SW480 (cell line): ENCODE results near the gene MEF2A.

Experiments used
- DNase-seq: peaks from one replicate; pipeline ENCODE4 v3.0.0-alpha.2; 2016; ENCODE audit warnings: low spot score

Gene MEF2A

DNA sequence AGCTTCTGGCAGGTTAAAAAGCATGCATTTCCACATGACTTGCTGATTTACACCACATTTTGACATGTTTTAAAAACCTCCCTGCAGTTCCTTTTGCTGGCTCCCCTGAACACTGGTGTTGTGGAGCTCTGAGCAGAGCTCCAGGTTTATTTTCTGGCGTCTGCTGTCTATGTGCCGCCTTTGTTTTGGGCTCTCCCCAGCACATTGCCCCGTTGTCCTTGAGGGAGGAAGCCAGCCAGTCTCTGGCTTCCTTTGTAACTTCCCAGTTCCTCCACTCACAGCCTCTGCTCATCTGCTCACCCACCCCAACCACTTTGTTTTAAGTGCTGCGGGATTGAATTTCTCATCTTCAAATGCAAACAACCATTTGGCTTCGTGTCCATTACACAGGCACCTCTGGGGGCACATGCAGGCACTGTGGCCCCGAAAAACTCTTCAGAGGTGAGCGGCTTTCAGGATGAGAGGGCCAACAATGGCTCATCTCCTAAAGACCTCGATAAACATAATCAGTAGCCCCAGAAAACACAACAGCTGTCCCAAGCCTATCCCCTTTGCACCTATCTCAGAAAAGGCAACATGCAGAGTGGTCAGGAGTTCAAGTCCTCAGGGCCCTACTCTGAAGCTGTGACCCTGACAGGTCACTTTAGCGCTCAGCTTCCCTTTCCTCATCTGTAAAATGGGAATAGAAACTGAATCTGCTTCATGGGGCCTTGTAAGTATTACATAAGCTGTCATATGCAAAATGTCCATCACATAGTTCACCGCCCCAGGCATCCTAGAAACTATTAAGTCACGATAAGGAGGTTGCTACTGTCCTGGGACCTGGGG is 1.3 kb upstream of the MEF2A start:
- DNase-seq, result peak; percentile 22

DNA sequence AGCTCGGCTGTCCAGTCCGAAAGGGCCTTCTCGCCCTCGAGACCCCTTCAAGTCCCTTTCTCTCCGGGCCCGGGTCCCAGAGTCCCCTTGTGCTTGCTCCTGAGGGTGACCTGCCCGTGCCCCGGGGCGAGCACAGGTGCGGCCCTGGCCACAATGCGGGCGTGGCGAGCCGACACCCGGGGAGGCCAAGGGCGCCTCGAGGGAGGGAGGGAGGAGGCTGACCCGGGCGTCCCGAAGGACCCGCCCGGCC is 810 bp upstream of the MEF2A start:
- no peak for DNase-seq

DNA sequence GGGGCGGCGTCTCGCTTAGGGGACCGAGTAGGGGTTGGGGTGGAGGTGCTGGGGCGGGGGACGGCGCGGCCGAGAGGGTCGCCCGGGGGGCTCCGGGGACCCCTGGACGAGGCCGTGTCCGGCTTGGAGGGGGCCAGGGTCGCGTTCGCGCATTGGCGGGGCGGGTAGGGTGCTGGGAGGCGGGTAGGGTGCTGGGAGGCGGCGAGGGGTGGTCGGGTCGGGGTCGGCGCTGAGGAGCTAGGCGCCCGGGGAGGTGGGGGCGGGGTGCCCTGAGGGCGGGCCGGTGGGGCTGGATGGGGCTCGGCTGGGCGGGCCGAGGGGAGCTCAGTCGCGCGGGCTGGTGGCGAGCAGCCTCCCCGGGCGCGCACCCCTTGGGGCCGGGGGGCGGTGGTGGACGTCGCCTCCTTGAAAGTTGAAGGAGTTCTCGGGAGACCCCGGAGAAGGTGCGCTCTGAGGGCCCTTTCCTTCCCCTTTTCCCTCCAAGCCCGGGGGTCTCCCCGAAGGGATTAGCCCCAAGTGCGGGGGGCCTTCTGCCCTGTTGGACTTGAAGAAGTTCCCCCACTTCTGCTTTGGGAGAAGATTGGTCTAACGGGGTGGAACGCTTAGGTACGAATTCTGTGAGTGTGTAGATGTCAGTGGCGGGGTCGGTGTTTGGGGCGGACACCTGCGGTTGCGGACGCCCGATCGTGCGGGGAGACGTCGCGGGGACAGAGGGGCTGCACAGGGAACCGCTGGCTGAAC is 543 bp downstream of the MEF2A start:
- peak; percentile 26 for DNase-seq

DNA sequence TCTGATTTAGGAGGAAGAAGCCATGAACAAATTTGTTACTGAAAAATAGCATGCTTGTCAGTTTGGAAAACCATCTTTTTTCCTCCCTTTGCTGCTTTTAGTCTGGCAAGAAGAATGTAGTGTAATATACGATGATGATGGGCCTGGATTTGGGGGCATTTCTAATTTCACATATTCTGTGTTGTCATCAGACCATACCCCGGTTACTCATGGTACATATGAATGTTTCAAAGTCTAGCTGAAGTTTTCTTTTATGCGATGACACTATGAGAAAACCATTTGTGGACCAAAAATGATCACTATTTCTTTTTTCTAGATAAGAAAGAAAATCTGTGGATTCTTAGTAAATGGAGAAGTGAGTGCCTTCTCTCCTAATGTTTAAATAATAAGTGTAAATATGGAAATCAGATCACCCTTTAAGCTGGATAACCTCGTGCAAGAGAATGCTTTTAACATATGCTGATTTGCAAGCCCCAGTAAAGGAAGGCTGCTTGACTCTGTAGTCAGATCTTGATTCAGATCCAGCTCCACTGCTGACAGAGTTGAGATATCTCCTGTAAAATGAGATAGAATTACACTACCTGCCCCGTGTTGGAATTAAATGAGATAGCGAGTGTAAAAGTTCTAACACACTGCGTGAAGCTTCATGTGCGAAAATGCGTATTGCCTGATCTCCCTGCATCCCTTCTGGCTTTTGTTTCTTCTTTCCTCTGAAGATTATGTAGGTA is 3.0 kb downstream of the MEF2A start:
- no peak for DNase-seq

DNA sequence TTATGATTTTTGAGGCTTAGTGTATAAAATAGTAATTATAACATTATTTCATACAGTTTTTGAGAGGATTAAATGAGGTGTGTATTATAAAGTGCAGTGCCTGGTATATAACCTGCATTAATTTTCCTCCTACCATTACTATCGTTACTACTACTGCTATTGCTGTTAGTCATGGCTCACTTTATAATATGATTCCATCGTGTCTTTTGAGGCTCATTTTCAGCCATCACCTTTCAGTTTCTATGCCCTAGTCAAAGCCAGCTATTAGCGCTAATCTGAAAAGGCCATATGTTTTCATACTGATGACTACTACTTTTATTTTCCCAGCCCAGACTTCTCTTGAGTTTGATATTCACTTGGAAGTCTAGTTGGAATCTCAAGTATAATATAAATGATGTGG is 5.5 kb downstream of the MEF2A start:
- DNase-seq, result no peak

DNA sequence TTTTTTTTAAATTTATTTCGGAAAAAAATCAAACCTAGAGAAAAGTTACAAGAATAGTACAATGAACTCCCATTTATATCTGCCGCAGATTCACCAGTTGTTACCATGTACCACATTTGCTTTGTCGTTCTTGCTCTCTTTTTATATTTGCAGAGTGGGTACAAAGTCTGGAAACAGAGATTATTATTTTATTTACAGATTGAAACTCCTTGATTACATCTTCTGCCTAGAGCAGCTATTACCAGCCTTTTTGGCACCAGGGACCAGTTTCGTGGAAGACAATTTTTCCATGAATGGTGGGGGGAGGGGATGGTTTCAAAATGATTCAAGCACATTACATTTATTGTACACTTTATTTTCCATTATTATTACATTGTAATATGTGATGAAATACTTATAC is 8.3 kb downstream of the MEF2A start:
- DNase-seq, result no peak

DNA sequence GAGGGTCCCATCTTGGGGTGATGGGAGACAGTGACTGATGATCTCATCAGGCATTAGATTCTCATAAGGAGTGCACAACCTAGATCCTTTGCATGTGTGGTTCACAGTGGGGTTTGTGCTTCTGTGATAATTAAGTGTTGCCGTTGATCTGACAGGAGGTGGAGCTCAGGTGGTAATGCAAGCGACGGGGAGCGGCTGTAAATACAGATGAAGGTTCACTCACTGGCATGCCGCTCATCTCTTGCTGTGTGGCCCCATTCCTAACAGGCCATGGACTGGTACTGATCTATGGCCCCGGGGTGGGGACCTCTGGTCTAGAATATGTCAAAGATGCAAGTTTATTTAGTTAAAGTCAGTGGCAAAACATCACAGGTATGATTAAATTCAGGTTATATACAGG is 8.7 kb downstream of the MEF2A start:
- peak; percentile 21 for DNase-seq

DNA sequence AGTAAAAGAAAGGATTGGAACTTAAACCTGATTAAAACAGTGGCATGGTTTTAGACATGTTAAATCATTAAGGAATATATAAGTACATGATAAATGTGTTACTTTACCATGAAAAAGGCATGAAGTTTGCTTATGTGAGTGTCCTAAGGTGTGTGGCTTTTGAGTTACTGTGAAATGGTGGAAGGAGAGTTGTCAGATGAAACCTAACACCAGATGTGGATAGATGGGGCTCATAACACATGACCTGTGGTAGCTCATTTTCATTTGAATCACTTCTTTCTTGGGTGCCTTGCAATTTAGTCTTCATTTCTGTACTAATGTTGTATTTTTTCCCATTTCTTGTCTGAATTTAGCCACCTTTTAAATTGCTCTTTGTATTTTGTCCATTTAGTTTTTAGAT is 13.0 kb downstream of the MEF2A start:
- no peak for DNase-seq

DNA sequence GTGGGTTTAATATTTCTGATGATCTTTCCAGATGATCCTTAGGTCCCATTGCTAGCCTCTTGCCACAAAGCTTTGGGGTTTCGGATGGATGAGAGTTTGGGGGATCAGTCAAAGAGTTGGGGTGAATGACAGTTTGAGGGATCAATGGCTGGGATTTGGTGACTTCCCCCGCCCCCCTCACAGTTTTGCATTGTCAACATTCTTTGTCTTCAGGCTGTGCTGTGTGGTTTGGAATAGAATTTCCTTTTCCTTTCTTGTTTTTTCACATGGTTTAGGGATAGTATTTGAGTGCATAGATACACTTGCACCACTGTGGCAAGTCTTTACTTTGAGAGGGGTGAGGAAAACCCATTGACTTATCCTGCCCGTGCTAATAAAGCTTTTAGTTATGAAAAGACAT is 14.3 kb downstream of the MEF2A start:
- no peak for DNase-seq

DNA sequence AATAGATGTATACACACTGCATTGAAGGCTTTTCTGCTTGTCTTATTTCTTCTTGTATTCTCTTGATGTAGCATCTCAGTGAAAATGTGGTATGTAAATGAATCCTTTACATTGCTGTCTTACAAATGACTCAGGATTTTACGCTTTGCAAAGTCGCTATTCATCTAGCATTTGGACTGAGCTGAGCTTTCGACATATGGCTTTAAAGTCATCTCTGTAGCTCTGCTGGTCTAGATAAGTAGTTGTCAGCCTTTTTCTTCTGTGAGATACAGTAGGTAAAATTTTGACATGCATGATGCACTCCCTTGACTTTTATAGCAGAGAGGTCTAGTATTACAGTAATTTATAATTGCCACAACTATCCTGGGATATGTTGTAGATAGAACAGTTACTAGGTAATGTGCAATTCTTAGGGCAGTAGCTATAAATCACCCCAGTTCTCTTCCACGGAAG is 16.8 kb downstream of the MEF2A start:
- DNase-seq, result no peak

DNA sequence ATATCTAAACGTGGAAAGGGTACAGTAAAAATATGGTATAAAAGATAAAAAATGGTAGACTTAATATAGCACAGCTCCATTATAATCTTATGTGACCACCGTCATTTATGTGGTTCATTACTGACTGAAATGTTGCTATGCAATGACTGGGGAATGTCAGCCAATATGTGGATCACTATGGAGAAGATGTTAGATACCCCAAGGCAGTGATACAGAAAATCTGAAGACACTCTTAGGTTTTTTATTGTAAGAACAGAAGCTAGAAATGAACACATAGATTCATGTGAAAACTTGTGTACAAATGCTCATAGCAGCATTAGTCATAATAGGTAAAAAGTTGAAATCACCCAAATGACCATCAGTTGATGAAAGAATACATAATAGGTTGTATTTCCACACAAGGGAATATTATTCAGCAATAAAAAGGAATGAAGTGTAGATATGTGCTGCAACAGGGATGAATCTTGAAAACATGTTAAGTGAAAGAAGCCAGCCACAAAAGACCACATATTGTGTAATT is 18.4 kb downstream of the MEF2A start:
- DNase-seq, result no peak

DNA sequence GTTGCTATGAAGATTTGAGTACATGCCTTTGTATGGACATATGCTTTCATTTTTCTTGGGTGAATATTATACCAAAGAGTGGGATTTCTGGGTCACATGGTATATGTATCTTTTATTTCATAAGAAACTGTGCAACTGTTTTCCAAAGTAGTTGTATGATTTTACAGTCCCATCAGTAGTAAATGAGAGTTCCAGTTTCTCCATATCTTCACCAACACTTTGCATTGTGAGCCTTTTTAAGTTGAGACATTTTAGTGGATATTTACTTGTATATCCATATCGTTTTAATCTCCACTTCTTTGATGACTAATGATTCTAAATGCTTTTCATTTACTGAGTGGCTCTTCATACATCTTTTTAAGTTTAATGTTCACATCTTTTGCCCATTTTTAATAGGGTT is 20.3 kb downstream of the MEF2A start:
- no peak for DNase-seq

DNA sequence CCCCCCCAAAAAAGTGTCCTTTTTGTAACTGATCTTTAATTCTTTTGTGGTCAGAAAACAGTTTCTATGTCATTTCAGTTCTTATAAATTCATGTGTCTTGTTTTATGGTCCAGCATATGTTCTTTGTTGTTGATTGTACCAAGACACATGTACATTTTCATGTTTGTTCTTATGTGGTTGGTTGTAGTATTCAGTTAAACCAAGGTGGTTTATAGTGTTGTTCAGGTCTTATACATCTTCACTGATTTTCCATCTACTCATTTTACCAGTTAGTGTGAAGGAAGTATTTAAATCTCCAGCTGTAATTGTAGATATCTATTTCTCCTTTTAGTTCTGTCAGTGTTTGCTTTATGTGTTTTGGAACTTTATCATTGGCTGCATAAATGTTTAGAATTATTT is 24.0 kb downstream of the MEF2A start:
- DNase-seq, result no peak

DNA sequence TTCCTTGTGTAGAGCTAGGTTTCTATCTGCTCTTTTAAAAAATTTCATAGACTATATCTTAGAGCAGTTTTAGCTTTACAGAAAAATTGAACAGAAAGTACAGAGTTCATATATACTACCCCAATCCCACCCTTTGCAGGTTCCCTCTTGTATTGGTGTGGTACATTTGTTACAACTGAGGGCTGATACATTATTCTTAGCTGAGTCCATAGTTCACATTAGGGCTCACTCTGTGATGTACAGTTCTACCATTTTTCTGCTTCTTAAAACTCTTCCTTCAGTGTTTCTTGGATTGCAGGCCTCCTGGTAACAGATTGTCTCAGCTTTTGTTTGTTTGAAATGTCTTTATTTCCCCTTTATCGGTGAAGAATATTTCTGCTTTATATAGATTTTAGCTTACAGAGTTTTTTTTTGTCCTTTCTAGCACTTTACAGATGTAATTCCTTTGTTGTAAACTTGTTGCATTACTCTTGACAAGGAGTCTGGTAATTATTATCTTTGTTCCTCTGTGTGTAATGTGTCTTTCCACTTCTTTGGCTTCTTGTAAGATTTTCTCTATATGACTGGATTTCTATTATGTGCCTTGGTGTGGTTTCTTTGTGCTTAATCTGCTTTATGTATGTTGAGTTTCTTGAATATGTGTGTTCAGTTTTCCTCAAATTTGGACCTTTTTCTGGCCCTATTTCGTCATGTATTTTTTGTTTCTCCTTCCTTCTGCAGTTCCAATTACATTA is 25.3 kb downstream of the MEF2A start:
- no peak for DNase-seq

DNA sequence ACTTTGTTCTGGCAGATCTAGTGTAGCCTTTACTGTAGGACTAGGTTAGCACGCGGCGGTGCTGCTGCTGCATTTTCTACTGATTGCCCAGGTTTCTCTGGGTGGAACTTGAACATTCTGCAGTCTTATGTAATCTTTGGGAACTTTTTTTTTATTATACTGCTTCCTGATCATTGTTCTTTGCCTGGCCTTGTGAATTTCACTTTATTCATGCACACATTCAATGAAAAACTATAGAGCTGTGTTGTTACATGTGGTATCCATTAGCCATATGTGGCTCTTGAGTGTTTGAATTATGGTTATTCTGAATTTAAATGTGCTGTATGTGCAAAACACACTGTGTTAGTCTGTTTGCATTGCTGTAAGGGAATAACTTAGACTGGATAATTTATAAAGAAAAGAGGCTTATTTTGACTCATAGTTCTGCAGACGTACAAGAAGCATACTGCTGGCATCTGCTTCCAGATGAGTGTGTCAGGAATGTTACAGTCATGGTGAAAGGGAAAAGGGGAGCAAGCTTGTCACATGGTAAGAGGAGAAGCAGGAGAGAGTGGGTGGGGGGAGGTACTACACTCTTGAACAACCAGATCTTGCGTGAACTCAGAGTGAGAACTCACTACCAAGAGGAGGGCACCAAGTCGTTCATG is 26.5 kb downstream of the MEF2A start:
- no peak for DNase-seq

DNA sequence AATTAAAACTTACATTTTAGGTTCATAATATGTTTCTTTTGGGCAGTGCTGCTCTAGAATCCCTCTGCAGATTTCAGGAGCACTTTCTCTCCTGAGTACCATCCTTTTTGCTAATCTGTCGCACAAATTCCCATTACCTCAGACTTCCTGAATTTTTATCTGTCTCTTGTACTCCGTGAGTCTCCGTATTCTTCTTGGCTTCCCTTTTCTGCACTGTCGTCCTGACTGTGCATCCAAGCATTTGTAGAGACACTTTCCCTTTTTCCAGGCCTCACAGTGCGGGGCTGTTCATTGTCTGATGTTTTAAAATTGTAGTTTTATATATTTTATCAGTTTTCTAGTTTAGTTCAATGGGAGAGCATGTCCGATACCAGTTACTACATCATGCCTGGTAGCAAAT is 27.3 kb downstream of the MEF2A start:
- no peak for DNase-seq

DNA sequence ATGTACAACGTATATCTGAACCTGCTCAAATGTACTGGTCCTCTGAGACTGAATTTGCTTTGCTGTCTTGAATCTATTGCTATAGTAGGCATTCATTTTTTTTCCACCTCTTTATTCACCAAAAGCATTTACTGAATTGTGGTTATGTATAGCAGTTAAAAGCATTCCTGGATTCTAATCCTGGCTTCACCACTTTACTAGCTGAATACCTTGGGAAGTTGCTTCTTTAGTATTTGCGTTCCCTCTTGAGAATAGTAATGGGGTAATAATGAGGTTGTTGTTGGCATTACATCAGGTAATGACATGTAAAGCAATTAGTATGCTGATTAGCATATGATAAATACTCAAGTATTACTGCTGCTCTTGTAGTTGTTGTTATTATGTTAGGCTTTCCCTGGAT is 29.1 kb downstream of the MEF2A start:
- no peak for DNase-seq

DNA sequence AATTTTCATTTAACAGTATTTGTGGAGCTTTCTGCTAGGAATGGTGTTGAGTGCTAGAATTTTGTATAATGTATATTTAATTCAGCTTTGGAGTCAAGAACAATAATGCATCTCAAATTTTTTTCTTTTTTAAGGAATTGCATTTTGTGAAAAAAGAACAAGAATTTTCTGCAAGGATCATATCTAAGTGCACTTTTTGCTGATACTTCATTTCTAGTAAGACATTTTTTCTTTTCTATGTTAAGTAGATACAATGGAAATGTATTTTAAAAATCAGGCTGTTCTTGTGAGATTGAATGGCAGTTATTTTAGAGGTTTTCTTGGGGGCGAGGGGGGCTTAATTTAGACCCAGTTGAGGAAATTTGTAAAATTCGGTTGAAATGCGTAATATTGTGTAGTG is 32.5 kb downstream of the MEF2A start:
- DNase-seq, result no peak

DNA sequence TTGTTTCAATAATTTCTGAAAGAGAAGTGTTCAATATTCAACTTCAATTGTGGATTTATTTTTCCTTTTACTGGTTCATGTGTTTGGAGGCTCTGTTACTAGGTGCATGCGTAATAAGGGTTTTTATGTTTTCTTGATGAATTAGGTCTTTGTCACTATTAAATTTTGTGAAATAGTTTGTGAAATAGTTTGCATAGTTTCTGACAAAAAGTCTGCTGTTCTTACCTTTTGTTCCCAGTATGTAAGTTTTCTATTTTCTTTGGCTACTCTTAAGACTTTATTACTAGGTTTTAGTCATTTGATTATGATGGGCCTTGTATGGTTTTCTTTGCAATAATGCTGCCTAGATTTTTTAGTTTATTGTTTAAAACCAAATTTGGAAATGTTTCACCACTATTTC is 38.0 kb downstream of the MEF2A start:
- DNase-seq, result no peak

DNA sequence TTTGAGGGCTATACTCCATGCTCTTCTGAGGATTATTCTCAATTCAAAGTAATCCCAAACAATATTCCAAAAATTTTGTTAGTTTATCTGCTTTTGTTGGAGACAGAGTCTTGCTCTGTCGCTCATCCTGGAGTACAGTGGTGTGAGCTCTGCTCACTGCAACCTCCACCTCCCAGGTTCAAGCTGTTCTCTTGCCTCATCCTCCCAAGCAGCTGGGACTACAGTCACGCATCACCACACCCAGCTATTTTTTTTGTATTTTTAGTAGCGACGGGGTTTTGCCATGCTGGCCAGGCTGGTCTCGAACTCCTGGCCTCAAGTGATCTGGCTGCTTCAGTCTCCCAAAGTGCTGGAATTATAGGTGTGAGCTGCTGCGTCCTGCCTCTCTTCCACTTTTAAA is 39.1 kb downstream of the MEF2A start:
- DNase-seq, result no peak

DNA sequence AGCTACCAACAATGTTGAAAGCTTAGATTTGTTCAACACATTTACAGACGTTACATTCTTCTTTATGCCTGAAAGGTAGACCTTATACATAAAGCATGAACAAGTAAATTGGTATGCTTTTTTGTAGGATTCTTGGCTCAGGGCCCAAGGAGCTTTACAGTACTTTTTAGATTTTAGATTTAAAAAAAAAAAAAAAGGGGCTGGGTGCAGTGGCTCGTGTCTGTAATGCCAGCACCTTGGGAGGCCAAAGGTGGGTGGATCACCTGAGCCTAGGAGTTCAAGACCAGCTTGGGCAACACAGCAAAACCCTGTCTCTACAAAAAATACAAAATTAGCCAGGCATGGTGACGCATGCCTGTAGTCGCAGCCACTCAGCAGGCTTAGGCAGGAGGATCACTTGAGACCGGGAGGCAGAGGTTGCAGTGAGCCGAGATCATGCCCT is 39.7 kb downstream of the MEF2A start:
- no peak for DNase-seq

DNA sequence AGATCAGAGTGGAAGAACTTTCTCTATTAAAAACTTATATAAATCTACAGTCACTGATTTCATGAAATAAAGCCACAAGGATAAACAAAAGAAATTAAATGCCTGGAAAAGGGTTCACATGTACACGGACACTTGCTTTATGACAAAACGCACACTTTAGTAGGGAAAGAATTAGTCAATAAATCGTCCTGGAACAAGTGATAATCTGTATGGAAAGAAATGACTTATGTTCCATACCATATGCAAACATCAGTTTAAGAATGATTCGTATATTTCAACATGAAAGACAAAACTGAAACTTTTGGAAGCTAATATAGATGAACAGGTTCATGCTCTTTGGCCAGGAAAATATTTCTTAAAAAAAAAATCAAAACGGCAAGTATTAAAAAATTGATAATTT is 40.2 kb downstream of the MEF2A start:
- no peak for DNase-seq
